ENCODE data around the gene KCTD19. TPM values are rescaled to one million over a fixed set of nuclear protein-coding genes. Genes with fewer than 3 reads are reported as not detected.
"Not testable (repeated sequence)": the region's sequence is repeated elsewhere in the genome, so short reads cannot be mapped to it uniquely, and the experiment has no call there.

Gene KCTD19
- total RNA-seq: 0.54 TPM

GRCh38 chr16:67326472-67327309 is at the start of gene KCTD19, which contains the start of gene LRRC36:
TSS of gene KCTD19 (minus strand) at chr16:67326741. CDS start at chr16:67326707, 34 bp downstream.
TSS of gene LRRC36 (plus strand) at chr16:67326815. CDS start at chr16:67326863, 48 bp downstream.
- peak in 2 of 3 donors; percentile 79 to 82 for DNase-seq (ENCODE audit: low read depth in 2 of 3, low spot score in 2 of 3)

DNA sequence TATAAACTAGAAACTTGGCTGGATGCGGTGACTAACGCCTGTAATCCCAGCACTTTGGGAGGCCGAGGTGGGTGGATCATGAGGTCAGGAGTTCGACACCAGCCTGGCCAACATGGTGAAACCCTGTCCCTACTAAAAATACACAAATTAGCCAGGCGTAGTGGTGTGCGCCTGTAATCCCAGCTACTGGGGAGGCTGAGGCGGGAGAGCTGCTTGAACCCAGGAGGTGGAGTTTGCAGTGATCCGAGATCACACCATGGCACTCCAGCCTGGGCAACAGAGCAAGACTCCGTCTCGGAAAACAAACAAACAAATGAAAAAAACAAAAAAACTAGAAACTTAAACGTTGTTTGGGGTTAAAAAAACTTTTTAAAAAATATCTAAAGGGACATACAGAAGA is 49.5 kb upstream of the KCTD19 start:
- DNase-seq (ENCODE audit: low read depth in 2 of 3, low spot score in 2 of 3): not testable (repeated sequence)

- DNase-seq (ENCODE audit: low read depth in 2 of 3, low spot score in 2 of 3): peak in 1 of 3 donors; percentile 61
Observed at GRCh38 chr16:67372664-67373063, 46.1 kb upstream of the KCTD19 start.

- no peak for DNase-seq (ENCODE audit: low read depth in 2 of 3, low spot score in 2 of 3)
Observed at GRCh38 chr16:67370661-67371060, 44.1 kb upstream of the KCTD19 start.

GRCh38 chr16:67364600-67365235 is 38.2 kb upstream of the KCTD19 start:
- DNase-seq (ENCODE audit: low read depth in 2 of 3, low spot score in 2 of 3): peak in 2 of 3 donors; percentile 20 to 70

DNA sequence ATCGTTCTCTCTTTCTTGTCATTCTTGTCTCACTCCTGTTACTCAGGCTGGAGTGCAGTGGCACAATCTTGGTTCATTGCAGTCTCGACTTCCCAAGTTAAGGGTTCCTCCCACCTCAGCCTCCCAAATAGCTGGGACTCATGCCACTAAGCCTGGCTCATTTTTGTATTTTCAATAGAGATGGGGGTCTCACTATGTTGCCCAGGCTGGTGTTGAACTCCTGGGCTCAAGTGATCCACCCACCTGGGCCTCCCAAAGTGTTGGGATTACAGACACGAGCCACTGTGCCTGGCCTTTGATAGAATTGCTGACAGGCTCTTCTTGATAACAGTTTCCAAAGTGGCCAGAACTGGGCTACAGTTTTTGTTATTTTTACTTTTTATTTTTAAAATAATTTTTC is 34.5 kb upstream of the KCTD19 start:
- no peak for DNase-seq (ENCODE audit: low read depth in 2 of 3, low spot score in 2 of 3)

- DNase-seq (ENCODE audit: low read depth in 2 of 3, low spot score in 2 of 3): not testable (repeated sequence)
Observed at GRCh38 chr16:67359540-67360269, 33.2 kb upstream of the KCTD19 start.

GRCh38 chr16:67357561-67357960 is 31.0 kb upstream of the KCTD19 start:
- DNase-seq (ENCODE audit: low read depth in 2 of 3, low spot score in 2 of 3): no peak

GRCh38 chr16:67356396-67356795 is 29.9 kb upstream of the KCTD19 start:
- DNase-seq (ENCODE audit: low read depth in 2 of 3, low spot score in 2 of 3): no peak

DNA sequence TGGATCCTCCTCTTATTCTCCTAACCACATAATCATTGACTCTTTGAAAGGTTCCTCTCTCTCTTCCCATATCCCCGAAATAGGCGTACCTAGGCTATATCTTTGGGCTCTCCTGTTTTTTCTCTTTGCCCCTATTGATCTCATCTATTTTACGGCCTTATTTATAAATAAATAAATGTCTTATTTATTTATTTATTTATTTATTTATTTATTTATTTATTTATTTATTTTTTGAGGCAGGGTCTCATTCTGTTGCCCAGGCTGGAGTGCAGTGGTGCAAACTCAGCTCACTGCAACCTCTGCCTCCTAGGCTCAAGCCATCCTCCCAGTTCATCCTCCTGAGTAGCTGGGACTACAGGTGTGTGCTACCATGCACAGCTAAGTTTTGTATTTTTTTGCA is 25.9 kb upstream of the KCTD19 start:
- not testable (repeated sequence) for DNase-seq (ENCODE audit: low read depth in 2 of 3, low spot score in 2 of 3)

DNA sequence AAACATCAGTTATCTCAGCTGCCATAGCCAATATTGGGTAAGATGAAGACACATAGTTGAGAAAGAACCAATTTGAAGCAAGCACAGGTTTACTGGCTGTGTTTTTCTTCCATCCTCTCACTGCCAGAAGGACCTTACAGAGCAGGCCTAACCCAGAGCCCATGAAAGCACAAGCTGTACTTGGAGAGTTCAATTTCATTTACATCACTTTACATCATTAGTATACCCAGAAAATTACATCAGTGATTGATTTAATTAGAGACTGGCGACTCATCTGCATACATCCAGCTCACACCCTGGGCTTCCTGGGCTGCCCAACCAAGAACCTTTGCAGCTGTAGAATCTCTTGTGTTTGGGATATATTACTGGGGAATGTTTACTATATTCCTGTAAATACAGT is 23.8 kb upstream of the KCTD19 start:
- DNase-seq (ENCODE audit: low read depth in 2 of 3, low spot score in 2 of 3): no peak

GRCh38 chr16:67349172-67349571 is 22.6 kb upstream of the KCTD19 start:
- DNase-seq (ENCODE audit: low read depth in 2 of 3, low spot score in 2 of 3): peak in 1 of 3 donors; percentile 70

DNA sequence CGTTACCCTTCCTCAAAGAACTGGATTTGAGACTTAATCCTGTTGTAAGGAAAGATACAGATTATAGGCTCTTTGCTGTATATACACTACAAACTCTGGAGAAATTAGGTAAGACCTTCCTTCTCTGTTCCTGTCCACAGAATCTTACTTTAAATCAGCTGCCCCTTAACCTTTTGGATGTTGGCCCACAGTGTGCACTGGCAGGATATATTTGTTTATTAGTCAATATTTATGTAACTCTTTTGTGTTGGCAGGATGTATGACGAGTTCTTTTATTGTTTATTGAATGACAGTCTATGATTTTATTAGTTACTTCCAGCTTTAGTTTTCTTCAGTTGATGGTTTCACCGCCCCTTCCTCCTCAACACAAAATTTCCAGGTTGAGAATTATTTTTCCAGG is 19.8 kb upstream of the KCTD19 start:
- DNase-seq (ENCODE audit: low read depth in 2 of 3, low spot score in 2 of 3): no peak

- DNase-seq (ENCODE audit: low read depth in 2 of 3, low spot score in 2 of 3): no peak
Observed at GRCh38 chr16:67345401-67345800, 18.9 kb upstream of the KCTD19 start.

DNA sequence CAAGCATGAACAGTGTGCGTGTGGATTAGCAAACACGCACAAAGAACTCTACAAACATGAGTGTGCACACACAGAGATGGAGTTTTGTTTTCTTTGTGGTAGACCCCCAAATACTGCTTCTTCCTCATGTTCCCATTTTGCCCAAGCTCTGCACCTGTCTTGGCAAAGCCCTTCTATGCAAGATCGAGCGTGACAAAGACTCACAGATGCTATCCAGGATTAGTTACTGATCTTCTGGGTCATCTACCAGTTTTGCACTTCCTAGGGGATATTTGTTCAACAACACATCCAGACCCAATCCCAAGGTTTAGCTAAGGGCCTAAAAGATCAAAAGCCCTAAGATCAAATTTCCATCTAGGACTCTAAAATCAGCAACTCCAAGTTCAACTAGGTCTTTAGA is 16.1 kb upstream of the KCTD19 start:
- no peak for DNase-seq (ENCODE audit: low read depth in 2 of 3, low spot score in 2 of 3)

GRCh38 chr16:67341250-67341649 is 14.7 kb upstream of the KCTD19 start:
- no peak for DNase-seq (ENCODE audit: low read depth in 2 of 3, low spot score in 2 of 3)

GRCh38 chr16:67339453-67339852 is 12.9 kb upstream of the KCTD19 start:
- DNase-seq (ENCODE audit: low read depth in 2 of 3, low spot score in 2 of 3): peak in 1 of 3 donors; percentile 46

GRCh38 chr16:67336648-67337047 is 10.1 kb upstream of the KCTD19 start:
- DNase-seq (ENCODE audit: low read depth in 2 of 3, low spot score in 2 of 3): no peak

DNA sequence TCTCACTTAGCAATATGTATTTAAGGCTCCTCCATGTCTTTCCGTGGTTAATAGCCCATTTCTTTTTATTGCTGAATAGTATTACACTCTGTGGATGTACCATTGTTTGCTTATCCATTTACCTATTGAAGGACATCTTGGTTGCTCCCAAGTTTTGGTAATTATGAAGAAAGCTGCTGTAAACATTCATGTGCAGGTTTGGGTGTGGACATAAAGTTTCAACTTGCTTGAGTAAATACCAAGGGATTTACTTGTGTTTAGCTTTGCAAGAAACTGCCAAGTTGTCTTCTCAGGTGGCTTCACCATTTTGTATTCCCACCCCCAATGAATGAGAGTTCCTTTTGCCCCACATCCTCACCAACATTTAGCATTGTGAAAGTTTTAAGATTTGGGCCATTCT is 9.6 kb upstream of the KCTD19 start:
- no peak for DNase-seq (ENCODE audit: low read depth in 2 of 3, low spot score in 2 of 3)

DNA sequence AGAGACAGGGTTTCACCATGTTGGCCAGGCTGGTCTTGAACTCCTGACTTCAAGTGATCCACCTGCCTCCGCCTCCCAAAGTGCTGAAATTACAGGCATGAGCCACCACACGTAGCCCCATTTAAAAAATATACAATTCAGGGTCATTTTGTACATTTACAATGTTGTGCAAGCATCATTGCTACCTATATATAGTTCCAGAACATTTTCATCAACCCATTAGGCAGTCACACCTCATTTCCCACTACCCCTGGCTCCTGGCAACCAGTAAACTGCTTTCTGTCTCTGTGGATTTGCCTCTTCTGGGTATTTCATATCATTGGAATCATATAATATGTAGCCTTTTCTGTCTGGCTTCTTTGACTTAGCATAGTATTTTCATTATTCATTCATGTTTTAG is 6.8 kb upstream of the KCTD19 start:
- DNase-seq (ENCODE audit: low read depth in 2 of 3, low spot score in 2 of 3): no peak

GRCh38 chr16:67329901-67330300 is 3.4 kb upstream of the KCTD19 start:
- no peak for DNase-seq (ENCODE audit: low read depth in 2 of 3, low spot score in 2 of 3)
